ENCODE measurements around the gene SMCO2. TPM values are rescaled to one million over a fixed set of nuclear protein-coding genes. Genes with fewer than 3 reads are reported as not detected.
"Not testable (repeated sequence)": the region's sequence is repeated elsewhere in the genome, so short reads cannot be mapped to it uniquely, and the experiment has no call there.

SMCO2 gene
- total and polyA plus RNA-seq, 10 donors = 0.06 to 0.92 (median 0.16) TPM; not detected in 7

GRCh38 chr12:27542628-27543027 lies 96.1 kb downstream of the SMCO2 start:
- TF ChIP-seq CTCF (IDR thresholded peaks at IDR 0.05 in 8 of 11, conservative IDR thresholded peaks at IDR 0.05 in 3 of 11) (no peak), POLR2A (IDR thresholded peaks at IDR 0.05) (no peak), POLR2AphosphoS5 (IDR thresholded peaks at IDR 0.05) (no peak)
- Histone ChIP-seq H3K27ac (no peak overlapping the region), H3K27me3 (replicated peaks in 1 of 7) (no peaks in the 10 kb centered on the region), H3K9me3 (no peaks in the 10 kb centered on the region), H3K4me3 (no peak overlapping the region), H3K4me1 (peaks cover 7 to 22% (median 15%) of the 10 kb centered on the region in 6 donors), H3K36me3 (no peaks in the 10 kb centered on the region)
- DNase-seq = no peak
- 75 to 90% (median 87%) methylated on average over 5 of the region's 5 CpGs for WGBS, 5 donors
- intact Hi-C loops (cut with DNase I; ENCODE audit: low total_unique reads) = no loop called here

GRCh38 chr12:27544858-27545257 lies 98.3 kb downstream of the SMCO2 start:
- H3K36me3 ChIP-seq; DNase-seq; H3K27me3 ChIP-seq (replicated peaks in 1 of 7); H3K4me3 ChIP-seq; H3K9me3 ChIP-seq; intact Hi-C loops (cut with DNase I; ENCODE audit: low total_unique reads); H3K27ac ChIP-seq: not testable (repeated sequence)
- WGBS, 5 donors = 89 to 100% (median 96%) methylated on average over 1 of the region's 1 CpG
- peaks cover 8 to 22% (median 14%) of the 10 kb centered on the region in 6 donors for H3K4me1 ChIP-seq

GRCh38 chr12:27545665-27546064 lies 99.1 kb downstream of the SMCO2 start:
- intact Hi-C loops (cut with DNase I; ENCODE audit: low total_unique reads) = no loop called here
- Histone ChIP-seq H3K9me3 (no peaks in the 10 kb centered on the region), H3K4me1 (peaks cover 15 to 30% (median 20%) of the 10 kb centered on the region in 6 donors), H3K27me3 (replicated peaks in 1 of 7) (no peaks in the 10 kb centered on the region), H3K36me3 (no peaks in the 10 kb centered on the region), H3K27ac (no peak overlapping the region), H3K4me3 (no peak overlapping the region)
- DNase-seq = no peak
- WGBS, 5 donors = 91 to 93% (median 93%) methylated on average over 9 of the region's 9 CpGs
- TF ChIP-seq POLR2A (IDR thresholded peaks at IDR 0.05) = no peak
- no peak for TF ChIP-seq CTCF (IDR thresholded peaks at IDR 0.05 in 8 of 11, conservative IDR thresholded peaks at IDR 0.05 in 3 of 11)
- no peak for TF ChIP-seq POLR2AphosphoS5 (IDR thresholded peaks at IDR 0.05)

- TF ChIP-seq POLR2A (IDR thresholded peaks at IDR 0.05) (no peak), CTCF (IDR thresholded peaks at IDR 0.05 in 8 of 11, conservative IDR thresholded peaks at IDR 0.05 in 3 of 11) (no peak), POLR2AphosphoS5 (IDR thresholded peaks at IDR 0.05) (no peak)
- no peaks in the 10 kb centered on the region for H3K36me3 ChIP-seq
- H3K4me3 ChIP-seq = no peak overlapping the region
- H3K4me1 ChIP-seq = peaks cover 15 to 33% (median 27%) of the 10 kb centered on the region in 6 donors
- no peaks in the 10 kb centered on the region for H3K9me3 ChIP-seq
- WGBS, 5 donors = 91 to 94% (median 93%) methylated on average over 5 of the region's 5 CpGs
- DNase-seq = no peak
- no peak overlapping the region for H3K27ac ChIP-seq
- no peaks in the 10 kb centered on the region for H3K27me3 ChIP-seq (replicated peaks in 1 of 7)
- intact Hi-C loops (cut with DNase I; ENCODE audit: low total_unique reads) = no loop called here
Measured at GRCh38 chr12:27547592-27547991, 101.1 kb downstream of the SMCO2 start.
